ENCODE results near the gene KCTD17. TPM values are rescaled to one million over a fixed set of nuclear protein-coding genes. Genes with fewer than 3 reads are reported as not detected.

The KCTD17 gene
- total RNA-seq, 1 experiment from 2014 or later: 11.7 TPM

DNA sequence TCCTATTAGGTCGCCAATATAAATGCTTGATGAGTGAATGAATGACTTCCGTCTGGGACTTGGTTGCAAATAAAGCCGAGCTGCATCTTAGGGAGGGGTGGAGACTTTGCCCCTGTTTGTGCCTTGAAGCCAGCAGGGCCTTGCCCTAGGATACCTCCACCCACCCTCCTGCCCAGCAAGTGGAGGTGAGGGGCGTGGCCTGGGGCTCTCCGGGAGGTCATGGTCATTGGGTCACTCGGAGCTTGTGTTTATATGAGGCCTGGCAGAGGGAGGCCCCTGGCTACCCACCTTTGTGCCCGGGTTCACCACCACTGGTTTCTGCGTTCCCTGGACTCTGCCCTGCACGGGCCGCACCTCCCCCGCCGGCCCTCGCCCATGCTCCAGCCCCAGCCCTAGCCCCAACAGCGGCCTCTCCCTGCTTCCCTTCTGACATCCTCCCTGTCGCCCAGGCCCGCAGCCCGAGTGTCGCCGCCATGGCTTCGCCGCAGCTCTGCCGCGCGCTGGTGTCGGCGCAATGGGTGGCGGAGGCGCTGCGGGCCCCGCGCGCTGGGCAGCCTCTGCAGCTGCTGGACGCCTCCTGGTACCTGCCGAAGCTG, 27.7 kb upstream of the KCTD17 start:
- no peaks in the 10 kb centered on the region for H3K27me3 Mint-ChIP-seq (ENCODE audit: insufficient read depth, unreplicated experiment)
- no TSS peak for BruUV-seq (replicated peaks)
- H3K27ac Mint-ChIP-seq (ENCODE audit: low read depth, unreplicated experiment): no peak overlapping the region
- no peak overlapping the region for H3K4me3 Mint-ChIP-seq (ENCODE audit: unreplicated experiment)
- H3K9me3 Mint-ChIP-seq (ENCODE audit: unreplicated experiment): no peaks in the 10 kb centered on the region
- CTCF ChIA-PET: interaction anchor here (0.6 kb wide), 1 partner anchor 17 kb away, joined by 3 read pairs; no protein-coding TSS in a partner anchor
- POLR2A ChIA-PET: interaction anchor here (5.6 kb wide), 1 partner anchor 7 kb away, joined by 95 read pairs; no protein-coding TSS in a partner anchor
- H3K36me3 Mint-ChIP-seq (ENCODE audit: insufficient read depth, unreplicated experiment): peaks cover 27% of the 10 kb centered on the region
- TF ChIP-seq, protein P1, sequence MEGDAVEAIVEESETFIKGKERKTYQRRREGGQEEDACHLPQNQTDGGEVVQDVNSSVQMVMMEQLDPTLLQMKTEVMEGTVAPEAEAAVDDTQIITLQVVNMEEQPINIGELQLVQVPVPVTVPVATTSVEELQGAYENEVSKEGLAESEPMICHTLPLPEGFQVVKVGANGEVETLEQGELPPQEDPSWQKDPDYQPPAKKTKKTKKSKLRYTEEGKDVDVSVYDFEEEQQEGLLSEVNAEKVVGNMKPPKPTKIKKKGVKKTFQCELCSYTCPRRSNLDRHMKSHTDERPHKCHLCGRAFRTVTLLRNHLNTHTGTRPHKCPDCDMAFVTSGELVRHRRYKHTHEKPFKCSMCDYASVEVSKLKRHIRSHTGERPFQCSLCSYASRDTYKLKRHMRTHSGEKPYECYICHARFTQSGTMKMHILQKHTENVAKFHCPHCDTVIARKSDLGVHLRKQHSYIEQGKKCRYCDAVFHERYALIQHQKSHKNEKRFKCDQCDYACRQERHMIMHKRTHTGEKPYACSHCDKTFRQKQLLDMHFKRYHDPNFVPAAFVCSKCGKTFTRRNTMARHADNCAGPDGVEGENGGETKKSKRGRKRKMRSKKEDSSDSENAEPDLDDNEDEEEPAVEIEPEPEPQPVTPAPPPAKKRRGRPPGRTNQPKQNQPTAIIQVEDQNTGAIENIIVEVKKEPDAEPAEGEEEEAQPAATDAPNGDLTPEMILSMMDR (IDR thresholded peaks at IDR 0.05; ENCODE audit: unreplicated experiment): no peak
- intact Hi-C loops (cut with micrococcal nuclease): no loop called here
- DNase-seq (ENCODE audit: unreplicated experiment): no peak
- H3K4me1 Mint-ChIP-seq (ENCODE audit: insufficient read depth, unreplicated experiment): peaks cover 15% of the 10 kb centered on the region

DNA sequence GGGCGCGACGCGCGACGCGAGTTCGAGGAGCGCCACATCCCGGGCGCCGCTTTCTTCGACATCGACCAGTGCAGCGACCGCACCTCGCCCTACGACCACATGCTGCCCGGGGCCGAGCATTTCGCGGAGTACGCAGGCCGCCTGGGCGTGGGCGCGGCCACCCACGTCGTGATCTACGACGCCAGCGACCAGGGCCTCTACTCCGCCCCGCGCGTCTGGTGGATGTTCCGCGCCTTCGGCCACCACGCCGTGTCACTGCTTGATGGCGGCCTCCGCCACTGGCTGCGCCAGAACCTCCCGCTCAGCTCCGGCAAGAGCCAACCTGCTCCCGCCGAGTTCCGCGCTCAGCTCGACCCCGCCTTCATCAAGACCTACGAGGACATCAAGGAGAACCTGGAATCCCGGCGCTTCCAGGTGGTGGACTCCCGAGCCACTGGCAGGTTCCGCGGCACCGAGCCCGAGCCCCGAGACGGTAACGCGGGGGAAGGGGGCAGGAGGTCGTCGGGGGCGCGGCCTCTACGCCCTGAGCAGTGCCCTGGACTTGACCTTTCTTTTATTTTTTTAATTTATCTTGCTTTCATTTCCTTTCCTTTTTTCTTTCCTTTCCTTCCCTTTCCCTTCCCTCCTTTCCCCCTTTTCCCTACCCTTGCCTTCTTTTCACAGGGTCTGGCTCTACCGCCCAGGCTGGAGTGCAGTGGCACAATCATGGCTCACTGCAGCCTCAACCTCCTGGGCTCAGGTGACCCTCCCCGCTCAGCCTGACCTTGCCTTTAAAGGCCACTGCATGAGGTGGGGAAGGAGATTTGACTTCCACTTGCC, 27.0 kb upstream of the KCTD17 start:
- CTCF ChIA-PET: interaction anchor here (1.1 kb wide), 1 partner anchor 19 kb away, joined by 4 read pairs; no protein-coding TSS in a partner anchor
- DNase-seq (ENCODE audit: unreplicated experiment): no peak
- Mint-ChIP-seq H3K36me3 (ENCODE audit: insufficient read depth, unreplicated experiment) (peaks cover 32% of the 10 kb centered on the region), H3K4me3 (ENCODE audit: unreplicated experiment) (no peak overlapping the region), H3K9me3 (ENCODE audit: unreplicated experiment) (no peaks in the 10 kb centered on the region), H3K27me3 (ENCODE audit: insufficient read depth, unreplicated experiment) (no peaks in the 10 kb centered on the region), H3K4me1 (ENCODE audit: insufficient read depth, unreplicated experiment) (peaks cover 15% of the 10 kb centered on the region), H3K27ac (ENCODE audit: low read depth, unreplicated experiment) (peak overlapping the region; percentile 61)
- POLR2A ChIA-PET: no interaction called here
- intact Hi-C loops (cut with micrococcal nuclease): no loop called here
- TF ChIP-seq, protein P1 (IDR thresholded peaks at IDR 0.05; ENCODE audit: unreplicated experiment): no peak
- no TSS peak for BruUV-seq (replicated peaks)

DNA sequence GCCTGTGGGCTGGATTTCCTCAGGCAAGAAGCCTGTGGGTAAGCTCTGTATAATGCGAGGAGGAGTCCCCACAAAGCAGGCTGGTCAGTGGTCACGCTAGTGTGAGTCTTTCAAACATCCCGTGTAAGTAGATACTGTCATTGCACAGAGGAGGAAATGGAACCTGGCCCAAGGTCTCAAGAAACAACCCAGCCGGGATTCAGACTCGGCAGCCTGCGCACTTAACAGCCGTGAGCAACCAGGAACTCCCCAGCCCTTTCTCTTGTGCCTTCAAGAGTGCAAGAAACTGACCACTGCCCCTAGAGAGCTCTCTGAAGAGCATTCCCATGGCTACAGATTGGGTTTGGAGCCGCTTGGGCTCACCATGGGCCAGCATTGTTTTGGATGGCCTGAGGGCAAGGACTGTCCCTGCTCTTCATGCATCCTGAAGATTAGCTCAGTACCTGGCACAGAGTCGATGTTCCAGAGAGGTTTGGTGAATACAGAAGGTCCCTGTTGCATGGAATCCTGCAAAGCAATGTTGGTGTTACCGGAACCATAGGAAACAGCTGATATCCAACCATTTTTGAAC, 26.0 kb upstream of the KCTD17 start:
- H3K27me3 Mint-ChIP-seq (ENCODE audit: insufficient read depth, unreplicated experiment): no peaks in the 10 kb centered on the region
- no peak for DNase-seq (ENCODE audit: unreplicated experiment)
- H3K9me3 Mint-ChIP-seq (ENCODE audit: unreplicated experiment): no peaks in the 10 kb centered on the region
- BruUV-seq (replicated peaks): no TSS peak
- H3K4me3 Mint-ChIP-seq (ENCODE audit: unreplicated experiment): no peak overlapping the region
- CTCF ChIA-PET: interaction anchor here (1.1 to 1.2 kb wide), 2 partner anchors 18 to 170 kb away, joined by 4 read pairs; no protein-coding TSS in a partner anchor
- POLR2A ChIA-PET: no interaction called here
- H3K36me3 Mint-ChIP-seq (ENCODE audit: insufficient read depth, unreplicated experiment): peaks cover 39% of the 10 kb centered on the region
- intact Hi-C loops (cut with micrococcal nuclease): no loop called here
- peak overlapping the region; percentile 61 for H3K27ac Mint-ChIP-seq (ENCODE audit: low read depth, unreplicated experiment)
- peaks cover 15% of the 10 kb centered on the region for H3K4me1 Mint-ChIP-seq (ENCODE audit: insufficient read depth, unreplicated experiment)
- TF ChIP-seq, protein P1 (IDR thresholded peaks at IDR 0.05; ENCODE audit: unreplicated experiment): no peak

DNA sequence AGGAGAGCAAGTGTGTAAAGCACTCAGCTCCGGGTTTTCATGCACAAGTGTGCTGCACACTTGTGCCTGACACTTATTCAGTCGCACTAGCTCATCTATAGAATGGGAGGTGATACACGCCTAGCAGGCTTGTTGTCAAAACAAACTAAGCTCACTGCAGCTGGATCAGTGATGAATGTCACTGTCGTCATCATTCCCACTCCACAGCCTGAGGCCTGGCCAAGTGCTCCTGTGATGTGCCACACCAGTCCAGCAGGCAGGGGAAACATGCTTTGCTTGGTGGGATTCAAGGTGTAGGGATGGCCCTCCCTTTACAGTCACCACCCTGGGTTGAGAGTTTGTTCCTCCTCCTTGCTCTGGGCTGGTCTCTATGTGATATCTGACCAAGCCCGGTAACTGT, 25.2 kb upstream of the KCTD17 start:
- BruUV-seq (replicated peaks): no TSS peak
- ChIA-PET POLR2A (no interaction called here), CTCF (interaction anchor here (1.2 kb wide), 2 partner anchors 49 to 170 kb away, joined by 4 read pairs; no protein-coding TSS in a partner anchor)
- TF ChIP-seq, protein P1 (IDR thresholded peaks at IDR 0.05; ENCODE audit: unreplicated experiment): no peak
- no peak for DNase-seq (ENCODE audit: unreplicated experiment)
- H3K27me3 Mint-ChIP-seq (ENCODE audit: insufficient read depth, unreplicated experiment): no peaks in the 10 kb centered on the region
- no peaks in the 10 kb centered on the region for H3K9me3 Mint-ChIP-seq (ENCODE audit: unreplicated experiment)
- H3K4me3 Mint-ChIP-seq (ENCODE audit: unreplicated experiment): no peak overlapping the region
- H3K36me3 Mint-ChIP-seq (ENCODE audit: insufficient read depth, unreplicated experiment): peaks cover 40% of the 10 kb centered on the region
- H3K27ac Mint-ChIP-seq (ENCODE audit: low read depth, unreplicated experiment): no peak overlapping the region
- peaks cover 15% of the 10 kb centered on the region for H3K4me1 Mint-ChIP-seq (ENCODE audit: insufficient read depth, unreplicated experiment)
- intact Hi-C loops (cut with micrococcal nuclease): no loop called here
